K562 (cell line): ENCODE measurements around the gene TMCC1. TPM values are rescaled to one million over a fixed set of nuclear protein-coding genes. Genes with fewer than 3 reads are reported as not detected.

Experiments
- EGR1 ChIP-seq: fragments of 450-650 bp; conservative IDR thresholded peaks from 2 replicates; pipeline ENCODE4 v1.6.1; 2017; ENCODE audit warnings: mild to moderate bottlenecking
- HNRNPH1 ChIP-seq: fragments of 200-400 bp; formaldehyde crosslinking; optimal IDR thresholded peaks from 2 replicates; pipeline ENCODE3; 2017; ENCODE audit warnings: low read depth, mild to moderate bottlenecking, low read length, moderate library complexity
- IRF2 ChIP-seq: sonication (generic); formaldehyde crosslinking; IDR thresholded peaks from 2 replicates; pipeline ENCODE4 v1.8.1; 2022; ENCODE audit warnings: mild to moderate bottlenecking, missing genetic modification reagents
- SAFB2 ChIP-seq: fragments of 200-400 bp; formaldehyde crosslinking; IDR thresholded peaks from 2 replicates; pipeline ENCODE4 v1.6.1; 2018; ENCODE audit warnings: borderline replicate concordance, low read length, low read depth, moderate library complexity; ENCODE audit not compliant: severe bottlenecking
- TCF3 ChIP-seq: sonication (generic); formaldehyde crosslinking; IDR thresholded peaks from 2 replicates; pipeline ENCODE4 v1.4.0; 2020; ENCODE audit warnings: mild to moderate bottlenecking, missing genetic modification reagents
- ZNF311 ChIP-seq: fragments of 250-450 bp; sonication (Bioruptor Pico); IDR thresholded peaks from 2 replicates; pipeline ENCODE4 v1.4.0; 2020; ENCODE audit warnings: mild to moderate bottlenecking, moderate library complexity
- polyA plus RNA-seq, 8 experiments: library from polyadenylated mRNA; depleted of rRNA in 4 of 8; stranded (reverse) in 5 of 8; unstranded in 3 of 8; fragments of >200 nt; fragmentation: Nextera tagmentation in 2 of 8; fragmentation: Illumina TruSeq in 1 of 8; extraction: Ambion mirVana in 2 of 8; extraction: Trizol in 1 of 8; gene quantifications; 2 replicates each; pipeline versions ENCODE4 v1.2.1 to v1.2.3, GENCODE V29; 2011 to 2014; ENCODE audit warnings: inconsistent platforms in 1 of 8, missing spikeins in 1 of 8
- total RNA-seq, 7 experiments: library from RNA; depleted of rRNA in 6 of 7; stranded (reverse); fragments of >200 nt in 6 of 7; fragmentation: Illumina TruSeq in 2 of 7; extraction: Trizol in 2 of 7; gene quantifications; 2 replicates each; pipeline versions ENCODE4 v1.2.1 to v1.2.3, GENCODE V29; 2011 to 2021; ENCODE audit warnings: low replicate concordance in 1 of 7
- TF ChIP-seq, protein P1 (sequence below), 2 experiments: fragments of 450-650 bp; formaldehyde crosslinking in 1 of 2; IDR thresholded peaks; 2 replicates each; pipeline versions ENCODE4 v1.4.0 to v1.6.1; 2014 to 2020; ENCODE audit warnings: mild to moderate bottlenecking in 2 of 2, borderline replicate concordance in 1 of 2, low read depth in 1 of 2
- TF ChIP-seq, protein P2 (sequence below): fragments of 250-450 bp; sonication (Bioruptor Pico); IDR thresholded peaks from 2 replicates; pipeline ENCODE4 v1.5.1; 2021; ENCODE audit warnings: mild to moderate bottlenecking

Gene TMCC1
- total and polyA plus RNA-seq, 9 of the 15 experiments (the other 6 are each of a cell fraction or from before 2014, with no cell fraction given) = 0.89 to 8.7 (median 4.0) TPM

DNA sequence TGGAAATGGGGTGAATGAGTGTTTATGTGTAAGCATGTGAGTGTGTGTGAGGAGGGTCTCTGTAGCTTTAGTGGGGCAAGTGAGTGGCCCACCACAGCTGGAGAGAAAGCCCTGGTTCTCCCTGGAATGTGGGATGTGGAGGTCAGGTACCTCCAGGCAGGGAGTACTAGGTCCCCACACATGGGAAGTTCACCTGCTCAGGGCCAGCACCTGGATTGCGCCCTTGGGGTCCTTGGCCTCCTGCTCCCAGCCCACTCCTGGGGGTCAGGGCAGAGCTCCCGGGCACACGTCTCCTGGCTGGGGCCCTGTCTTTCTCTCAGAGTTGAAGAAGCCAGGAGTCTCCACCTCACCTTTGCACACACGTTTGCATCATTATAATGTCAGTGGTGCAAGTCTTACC is 40.0 kb upstream of the TMCC1 start (continued):
- TF ChIP-seq, protein P1, sequence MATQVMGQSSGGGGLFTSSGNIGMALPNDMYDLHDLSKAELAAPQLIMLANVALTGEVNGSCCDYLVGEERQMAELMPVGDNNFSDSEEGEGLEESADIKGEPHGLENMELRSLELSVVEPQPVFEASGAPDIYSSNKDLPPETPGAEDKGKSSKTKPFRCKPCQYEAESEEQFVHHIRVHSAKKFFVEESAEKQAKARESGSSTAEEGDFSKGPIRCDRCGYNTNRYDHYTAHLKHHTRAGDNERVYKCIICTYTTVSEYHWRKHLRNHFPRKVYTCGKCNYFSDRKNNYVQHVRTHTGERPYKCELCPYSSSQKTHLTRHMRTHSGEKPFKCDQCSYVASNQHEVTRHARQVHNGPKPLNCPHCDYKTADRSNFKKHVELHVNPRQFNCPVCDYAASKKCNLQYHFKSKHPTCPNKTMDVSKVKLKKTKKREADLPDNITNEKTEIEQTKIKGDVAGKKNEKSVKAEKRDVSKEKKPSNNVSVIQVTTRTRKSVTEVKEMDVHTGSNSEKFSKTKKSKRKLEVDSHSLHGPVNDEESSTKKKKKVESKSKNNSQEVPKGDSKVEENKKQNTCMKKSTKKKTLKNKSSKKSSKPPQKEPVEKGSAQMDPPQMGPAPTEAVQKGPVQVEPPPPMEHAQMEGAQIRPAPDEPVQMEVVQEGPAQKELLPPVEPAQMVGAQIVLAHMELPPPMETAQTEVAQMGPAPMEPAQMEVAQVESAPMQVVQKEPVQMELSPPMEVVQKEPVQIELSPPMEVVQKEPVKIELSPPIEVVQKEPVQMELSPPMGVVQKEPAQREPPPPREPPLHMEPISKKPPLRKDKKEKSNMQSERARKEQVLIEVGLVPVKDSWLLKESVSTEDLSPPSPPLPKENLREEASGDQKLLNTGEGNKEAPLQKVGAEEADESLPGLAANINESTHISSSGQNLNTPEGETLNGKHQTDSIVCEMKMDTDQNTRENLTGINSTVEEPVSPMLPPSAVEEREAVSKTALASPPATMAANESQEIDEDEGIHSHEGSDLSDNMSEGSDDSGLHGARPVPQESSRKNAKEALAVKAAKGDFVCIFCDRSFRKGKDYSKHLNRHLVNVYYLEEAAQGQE (IDR thresholded peaks at IDR 0.05; ENCODE audit: borderline replicate concordance) = no peak
- TF ChIP-seq, protein P1 (CRISPR knock-in tag; IDR thresholded peaks at IDR 0.05; ENCODE audit: low read depth) = no peak
- TF ChIP-seq EGR1 = no peak
- TF ChIP-seq TCF3 (CRISPR knock-in tag) = no peak
- TF ChIP-seq ZNF311 (CRISPR knock-in tag) = no peak
- TF ChIP-seq HNRNPH1 = no peak
- no peak for TF ChIP-seq IRF2 (CRISPR knock-in tag)
- no peak for TF ChIP-seq SAFB2
- TF ChIP-seq, protein P2, sequence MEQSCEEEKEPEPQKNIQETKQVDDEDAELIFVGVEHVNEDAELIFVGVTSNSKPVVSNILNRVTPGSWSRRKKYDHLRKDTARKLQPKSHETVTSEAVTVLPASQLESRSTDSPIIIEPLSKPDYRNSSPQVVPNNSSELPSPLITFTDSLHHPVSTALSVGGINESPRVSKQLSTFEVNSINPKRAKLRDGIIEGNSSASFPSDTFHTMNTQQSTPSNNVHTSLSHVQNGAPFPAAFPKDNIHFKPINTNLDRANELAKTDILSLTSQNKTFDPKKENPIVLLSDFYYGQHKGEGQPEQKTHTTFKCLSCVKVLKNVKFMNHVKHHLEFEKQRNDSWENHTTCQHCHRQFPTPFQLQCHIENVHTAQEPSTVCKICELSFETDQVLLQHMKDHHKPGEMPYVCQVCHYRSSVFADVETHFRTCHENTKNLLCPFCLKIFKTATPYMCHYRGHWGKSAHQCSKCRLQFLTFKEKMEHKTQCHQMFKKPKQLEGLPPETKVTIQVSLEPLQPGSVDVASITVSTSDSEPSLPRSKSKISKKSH = no peak
- TF ChIP-seq, all 486 proteins: peak for 0
